Activated CD4-positive, alpha-beta T cell treated with anti-CD3 and anti-CD28 coated beads for 1 hour (primary cell): ENCODE results near the gene CC2D1B.
"Not testable (repeated sequence)": the region's sequence is repeated elsewhere in the genome, so short reads cannot be mapped to it uniquely, and the experiment has no call there.

Experiments
- DNase-seq: peaks from one replicate; pipeline ENCODE4 v3.0.0-alpha.2; 2020

Gene CC2D1B

DNA sequence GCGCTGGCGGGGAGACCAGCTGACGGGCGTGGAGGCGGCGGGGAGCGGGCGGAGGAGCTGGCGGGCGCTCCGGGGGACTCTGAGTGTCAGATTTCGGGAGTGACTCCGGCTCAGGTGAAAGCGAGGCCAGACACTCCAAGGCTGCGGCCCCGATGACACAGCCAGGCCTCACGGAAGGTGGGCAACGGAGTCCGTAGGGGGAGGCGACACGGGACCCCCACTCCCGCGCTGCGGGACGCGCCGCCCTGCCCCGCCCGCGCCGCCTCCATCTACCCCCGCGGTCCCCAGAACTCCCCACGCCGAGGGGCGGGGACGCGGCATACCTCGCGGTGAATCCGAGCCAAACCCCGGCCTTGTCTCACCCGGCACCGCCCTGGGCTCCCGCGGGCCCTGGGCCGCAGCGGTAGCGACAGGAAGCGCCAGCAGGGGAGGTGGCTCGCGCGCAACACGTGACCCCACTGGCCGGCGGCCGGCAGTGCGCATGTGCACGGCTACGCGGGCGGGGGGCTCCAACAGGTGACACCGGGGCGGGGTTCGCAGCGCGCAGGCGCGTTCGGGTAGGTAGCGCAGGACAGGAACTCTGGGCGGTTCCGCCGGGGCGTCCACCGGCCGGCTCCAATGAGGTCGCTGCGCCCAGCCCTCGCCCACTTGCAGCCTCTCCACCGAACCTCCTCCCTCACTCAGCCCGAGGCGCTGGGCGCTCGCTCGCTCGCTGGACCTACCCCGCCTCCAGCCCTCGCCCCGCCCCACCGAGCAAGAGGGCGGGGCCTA lies at the start of gene CC2D1B:
CC2D1B (minus strand) TSS at position 460 of the 771 bp plus-strand sequence. CDS start 1,585 bp downstream, outside the sequence.
- DNase-seq: peak; percentile 99

DNA sequence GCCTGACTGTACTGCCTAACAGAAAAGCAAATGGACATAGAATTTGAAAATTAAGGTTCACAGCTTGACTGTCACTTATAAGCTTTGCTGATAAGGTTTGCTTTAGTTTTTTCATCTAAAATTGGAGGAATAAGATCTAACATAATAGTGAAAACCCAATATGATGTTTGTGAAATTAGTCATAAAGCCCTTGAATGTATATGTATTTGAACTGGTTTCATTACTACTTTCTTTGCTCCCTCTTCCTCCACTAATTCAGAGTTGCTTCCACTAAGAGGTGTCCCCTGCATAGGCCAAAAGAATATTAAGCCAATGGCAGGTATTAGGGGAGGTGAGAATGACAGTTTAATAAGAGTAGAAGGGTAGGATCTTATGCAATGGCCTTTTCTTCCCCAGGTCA lies 48.9 kb upstream of the CC2D1B start:
- no peak for DNase-seq

DNA sequence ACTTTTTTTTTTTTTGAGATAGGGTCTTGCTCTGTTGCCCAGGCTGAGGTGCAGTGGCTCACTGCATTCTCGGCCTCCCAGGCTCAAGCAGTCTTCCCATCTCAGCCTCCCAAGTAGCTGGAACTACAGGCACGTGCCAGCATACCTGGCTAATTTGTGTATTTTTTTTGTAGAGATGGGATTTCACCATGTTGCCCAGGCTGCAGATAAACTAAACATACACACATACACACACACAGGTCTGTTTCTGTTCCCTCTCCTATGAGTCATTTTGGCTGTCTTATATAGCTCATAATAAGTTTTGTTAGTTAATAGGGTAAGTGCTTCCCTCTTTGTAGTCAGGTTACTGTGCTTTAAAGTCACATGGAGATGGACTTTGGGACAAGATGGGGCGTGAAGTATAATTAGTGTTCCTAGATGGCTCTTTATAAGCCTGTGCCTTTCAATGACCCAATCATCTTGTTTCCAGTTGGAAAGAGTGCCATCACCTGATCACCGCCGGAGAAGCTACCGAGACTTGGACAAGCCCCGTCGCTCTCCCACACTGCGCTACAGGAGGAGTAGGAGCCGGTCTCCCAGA lies 47.5 kb upstream of the CC2D1B start:
- DNase-seq: no peak

- no peak for DNase-seq
These were observed 39.0 kb upstream of the CC2D1B start for GRCh38 chr1:52404975-52405338.

DNA sequence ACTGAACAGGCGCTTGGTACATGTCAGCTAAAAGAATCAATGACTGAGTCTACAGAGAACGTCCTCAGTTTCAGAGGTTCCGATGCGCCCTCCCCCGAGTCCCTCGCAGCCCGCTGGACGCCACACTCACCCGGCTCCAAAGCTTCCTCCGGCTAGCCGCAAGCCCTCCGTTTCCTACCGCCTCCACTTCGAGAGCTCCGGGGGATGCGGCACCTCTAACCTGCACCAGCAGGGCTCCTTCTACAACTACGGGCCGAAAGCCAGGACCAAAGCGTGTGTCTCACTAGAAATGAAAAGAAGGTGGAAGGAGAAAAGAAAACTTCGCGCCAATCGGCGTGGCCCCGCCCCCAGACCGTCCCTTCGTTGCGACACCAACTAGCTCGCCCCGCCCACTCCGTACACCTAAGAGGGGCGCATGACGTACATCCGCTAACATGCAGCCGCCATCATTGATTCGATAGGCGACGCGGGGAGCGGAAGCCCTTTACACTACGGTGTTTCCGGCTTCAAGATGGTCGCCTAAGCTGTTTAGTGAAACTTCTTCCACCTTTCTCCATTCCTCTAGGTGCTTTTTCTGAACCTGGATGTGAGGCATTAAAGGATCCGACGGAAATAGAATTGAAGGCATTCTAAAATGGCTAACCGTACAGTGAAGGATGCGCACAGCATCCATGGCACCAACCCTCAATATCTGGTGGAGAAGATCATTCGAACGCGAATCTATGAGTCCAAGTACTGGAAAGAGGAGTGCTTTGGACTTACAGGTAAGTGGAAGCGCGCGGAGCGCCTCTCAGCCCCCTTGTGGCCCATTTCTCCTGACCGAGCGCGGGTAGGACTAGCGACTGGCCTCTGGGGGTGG lies 38.3 kb upstream of the CC2D1B start, which contains the start of the genes ORC1 and PRPF38A:
ORC1 (minus strand) TSS at position 308 of the 859 bp plus-strand sequence. CDS start 2,200 bp downstream, outside the sequence.
PRPF38A (plus strand) TSS at position 487 of the 859 bp plus-strand sequence; CDS start at position 635, 148 bp downstream.
- DNase-seq: peak; percentile 94

DNA sequence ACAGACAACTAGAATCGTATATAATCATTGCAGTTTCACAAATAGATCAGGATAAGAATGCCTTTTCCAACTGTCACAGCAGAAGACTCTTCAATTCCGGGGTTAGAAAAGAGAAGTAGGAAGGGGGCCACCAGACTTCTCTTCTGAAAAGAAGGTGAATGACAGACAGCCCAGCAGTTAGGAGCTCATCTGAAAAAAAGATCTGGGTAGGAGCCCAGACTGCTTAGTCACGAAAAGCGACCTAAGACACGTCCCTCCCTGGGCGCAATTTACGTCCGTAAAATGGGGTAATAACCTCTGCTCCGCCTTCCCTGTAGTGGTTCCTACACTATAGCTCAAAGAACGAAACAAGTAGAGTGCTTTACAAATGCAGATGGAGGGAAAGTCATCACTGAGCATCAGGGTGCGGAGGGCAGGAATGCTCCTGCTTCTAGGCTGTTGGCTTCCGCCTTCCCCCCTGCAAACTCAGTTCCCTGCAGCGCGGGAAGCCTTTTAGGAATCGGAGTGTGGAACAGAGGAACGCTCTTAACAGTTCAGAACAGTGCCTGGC lies 37.6 kb upstream of the CC2D1B start:
- peak; percentile 17 for DNase-seq

DNA sequence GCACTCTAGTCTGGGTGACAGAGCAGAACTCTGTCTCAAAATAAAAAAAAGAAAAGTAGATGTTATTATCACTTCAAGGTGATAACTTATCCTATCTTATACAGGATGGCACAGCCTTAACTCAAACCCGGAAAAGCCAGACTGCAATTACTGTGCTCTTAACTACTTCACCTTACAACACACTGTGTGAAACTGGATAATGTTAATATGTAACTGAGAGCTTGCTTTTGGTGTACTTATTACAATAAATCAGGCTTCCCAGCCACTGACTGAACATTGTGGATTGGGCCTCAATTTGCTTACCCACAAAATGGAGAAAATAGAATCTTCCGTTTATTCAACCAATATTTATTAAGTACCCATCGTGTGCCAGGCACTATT lies 36.8 kb upstream of the CC2D1B start:
- no peak for DNase-seq

- no peak for DNase-seq
These were observed 34.1 kb upstream of the CC2D1B start for GRCh38 chr1:52400131-52400530.

GRCh38 chr1:52399629-52400028 lies 33.6 kb upstream of the CC2D1B start:
- DNase-seq: no peak

GRCh38 chr1:52393174-52393573 lies 27.2 kb upstream of the CC2D1B start:
- no peak for DNase-seq

DNA sequence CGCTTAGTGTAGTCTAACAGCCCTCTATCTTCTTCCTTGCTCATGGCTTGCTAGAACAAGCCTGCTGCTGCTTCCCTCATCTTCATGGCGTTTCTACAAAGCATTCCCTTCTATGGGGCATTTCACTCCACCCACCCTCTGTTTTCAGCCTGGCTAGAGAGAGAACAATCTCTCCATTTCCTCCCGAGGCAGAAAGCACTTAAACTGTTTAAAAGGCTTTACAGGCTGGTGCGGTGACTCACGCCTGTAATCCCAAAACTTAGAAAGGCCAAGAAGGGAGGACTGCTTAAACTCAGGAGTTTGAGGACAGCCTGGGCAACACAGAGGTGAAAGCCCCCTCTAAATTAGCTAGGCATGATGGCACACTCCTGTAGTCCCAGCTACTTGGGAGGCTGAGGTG lies 20.5 kb upstream of the CC2D1B start:
- no peak for DNase-seq

DNA sequence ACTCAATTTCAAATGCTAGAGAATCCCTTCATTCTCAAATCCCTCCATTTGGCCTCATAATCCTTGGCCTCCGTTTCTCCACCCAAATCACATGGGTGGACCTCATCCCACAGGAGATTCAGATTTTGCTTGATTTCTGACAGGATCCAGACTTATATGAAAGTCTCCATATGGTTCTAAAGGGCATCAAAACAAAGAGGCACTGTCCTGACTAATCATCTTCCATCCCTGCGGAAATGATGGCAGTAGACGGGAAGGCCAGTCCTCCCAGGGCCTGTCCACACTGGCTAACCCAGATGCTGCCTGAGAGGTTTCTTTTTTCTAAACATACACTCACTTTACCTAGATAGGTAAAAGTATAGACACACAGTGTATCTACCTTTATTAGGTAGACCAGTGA lies 19.4 kb upstream of the CC2D1B start:
- no peak for DNase-seq

DNA sequence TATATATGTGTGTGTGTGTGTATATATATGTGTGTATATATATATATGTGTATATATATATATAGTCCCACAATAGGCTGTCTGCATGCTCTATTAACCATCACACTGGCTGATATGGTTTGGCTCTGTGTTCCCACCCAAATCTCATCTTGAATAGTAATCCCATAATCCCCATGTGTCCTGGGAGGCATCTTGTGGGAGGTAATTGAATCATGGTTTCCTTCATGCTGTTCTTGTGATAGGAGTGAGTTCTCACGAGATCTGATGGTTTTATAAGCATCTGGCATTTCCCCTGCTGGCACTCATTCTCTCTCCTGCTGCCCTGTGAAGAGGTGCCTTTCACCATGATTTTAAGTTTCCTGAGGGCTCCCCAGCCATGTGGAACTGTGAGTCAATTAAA lies 3.8 kb upstream of the CC2D1B start:
- DNase-seq: not testable (repeated sequence)

DNA sequence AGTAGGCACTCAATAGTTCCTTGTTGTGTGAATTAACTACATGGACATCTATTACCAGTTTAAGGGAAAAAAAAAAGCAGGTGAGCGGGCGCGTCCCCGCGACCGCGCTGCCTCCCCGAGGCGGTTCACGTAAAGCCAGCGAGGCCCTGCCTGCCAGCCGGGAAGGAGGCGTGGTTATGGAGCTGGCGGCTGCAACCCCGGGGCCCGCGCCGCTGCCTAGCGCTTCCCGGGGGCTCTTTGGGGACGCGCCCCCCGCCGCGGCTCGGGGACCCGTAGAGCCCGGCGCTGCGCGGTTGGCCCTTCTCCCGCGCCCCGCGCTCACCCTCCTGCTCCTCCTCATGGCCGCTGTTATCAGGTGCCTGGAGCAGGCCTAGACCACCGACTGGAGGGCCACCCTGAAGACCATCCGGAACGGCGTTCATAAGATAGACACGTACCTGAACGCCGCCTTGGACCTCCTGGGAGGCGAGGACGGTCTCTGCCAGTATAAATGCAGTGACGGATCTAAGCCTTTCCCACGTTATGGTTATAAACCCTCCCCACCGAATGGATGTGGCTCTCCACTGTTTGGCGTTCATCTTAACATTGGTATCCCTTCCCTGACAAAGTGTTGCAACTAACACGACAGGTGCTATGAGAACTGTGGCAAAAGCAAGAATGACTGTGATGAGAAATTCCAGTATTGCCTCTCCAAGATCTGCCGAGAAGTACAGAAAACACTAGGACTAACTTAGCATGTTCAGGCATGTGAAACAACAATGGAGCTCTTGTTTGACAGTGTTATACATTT lies 2.6 kb upstream of the CC2D1B start:
- DNase-seq: peak; percentile 41

- DNase-seq: no peak
These were observed 1.3 kb upstream of the CC2D1B start for GRCh38 chr1:52367272-52367671.

DNA sequence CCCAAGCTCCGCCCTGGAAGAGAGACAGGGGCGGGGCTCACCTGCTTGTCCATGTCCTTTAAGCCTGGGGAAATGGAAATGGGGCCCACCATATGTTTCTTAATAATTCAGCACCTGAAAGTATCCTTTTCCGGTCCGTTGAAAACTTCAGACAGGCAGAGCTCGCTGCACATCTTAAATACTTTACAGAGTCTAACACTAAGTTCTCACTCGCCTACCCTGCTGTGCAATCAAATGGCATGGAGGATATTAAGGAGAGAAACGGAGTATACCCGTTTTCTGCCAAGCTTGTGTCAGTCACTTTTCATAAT lies 467 bp upstream of the CC2D1B start:
- DNase-seq: no peak

- DNase-seq: no peak
These were observed 797 bp downstream of the CC2D1B start for GRCh38 chr1:52365071-52365745.

GRCh38 chr1:52364235-52364839 lies 1.7 kb downstream of the CC2D1B start:
- DNase-seq: no peak

DNA sequence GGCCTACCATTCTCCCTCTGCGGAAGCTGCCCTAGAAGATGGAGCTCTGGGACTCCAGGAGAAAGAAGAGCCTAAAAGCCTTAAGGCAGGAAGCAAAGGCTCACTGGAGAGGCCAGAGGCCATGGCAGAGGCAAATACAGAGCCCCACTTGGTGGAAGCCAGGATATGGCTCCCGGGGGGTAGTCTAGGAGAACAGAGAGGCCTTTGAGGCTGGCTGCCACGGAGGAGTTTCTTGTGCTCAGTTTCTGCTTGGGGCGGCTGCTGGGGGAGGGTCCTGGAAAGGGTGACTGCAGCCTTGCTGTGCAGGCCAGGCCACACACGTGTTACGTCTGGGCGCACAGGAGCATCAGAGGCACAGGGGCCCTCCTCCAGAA lies 5.4 kb downstream of the CC2D1B start:
- no peak for DNase-seq

GRCh38 chr1:52359676-52360594 lies 6.1 kb downstream of the CC2D1B start:
- DNase-seq: no peak
